ENCODE results near the gene PHRF1.

PHRF1 gene

DNA sequence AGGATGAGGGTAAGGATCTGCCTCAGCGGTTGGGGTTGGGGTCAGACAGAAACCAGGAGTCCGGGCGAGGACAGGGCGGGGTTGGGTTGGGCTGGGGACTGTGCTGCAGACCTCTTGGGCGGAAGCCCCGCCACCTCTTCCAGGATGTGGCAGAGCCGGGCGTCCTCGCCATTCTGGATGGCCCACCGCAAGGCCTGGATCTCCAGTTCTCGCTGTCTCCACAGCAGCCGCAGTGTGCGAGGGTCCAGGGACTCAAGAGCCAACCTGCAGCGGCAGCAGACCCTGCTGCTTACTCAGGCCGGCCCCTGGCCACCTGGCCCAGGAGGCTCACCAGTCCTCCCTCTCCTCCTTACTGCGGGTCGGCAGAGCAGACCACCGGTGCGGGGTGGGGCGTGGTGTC, 17.8 kb upstream of the PHRF1 start:
- peaks cover 37% of the 10 kb centered on the region for H3K27me3 ChIP-seq (ENCODE audit: insufficient read depth, low read length)
- H2AFZ ChIP-seq (ENCODE audit: low read depth, low read length) = no peak overlapping the region
- H3K9me3 ChIP-seq (ENCODE audit: low read length) = peaks cover 4% of the 10 kb centered on the region
- H3K4me1 ChIP-seq (ENCODE audit: insufficient read depth, low read length) = peaks cover 30% of the 10 kb centered on the region
- no peak overlapping the region for H3K4me3 ChIP-seq (ENCODE audit: low read length)
- H3K36me3 ChIP-seq (ENCODE audit: insufficient read depth, low read length) = no peaks in the 10 kb centered on the region

DNA sequence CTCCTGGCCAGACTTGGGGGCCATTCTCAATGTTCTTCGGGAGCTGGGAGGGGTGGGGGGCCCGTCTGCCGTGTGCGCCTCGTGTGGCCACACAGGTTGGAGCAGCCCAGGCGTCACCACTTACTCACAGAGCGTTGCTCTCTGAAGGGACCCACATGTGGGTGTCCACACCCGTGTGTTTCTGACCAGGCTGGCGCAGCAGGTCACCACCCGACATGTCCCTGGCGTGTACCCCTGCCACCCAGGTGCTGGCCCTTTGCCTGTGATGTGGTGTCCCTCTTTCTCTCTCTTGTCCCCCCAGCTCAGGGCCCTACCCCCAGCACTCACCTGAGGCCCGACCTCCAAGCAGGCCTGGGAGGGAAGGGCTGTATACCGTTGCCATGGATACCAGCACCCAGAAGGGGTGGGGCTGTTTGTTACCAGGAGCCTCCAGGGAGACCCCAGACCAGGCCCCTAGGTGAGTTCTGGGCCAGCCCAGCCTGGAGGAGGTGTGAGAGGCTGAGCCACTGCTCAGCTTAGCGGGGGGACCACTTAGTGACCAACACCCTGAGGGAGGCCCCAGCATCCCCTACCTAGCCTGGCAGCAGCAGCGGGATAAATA, 17.1 kb upstream of the PHRF1 start:
- Histone ChIP-seq H3K27me3 (ENCODE audit: insufficient read depth, low read length) (peaks cover 37% of the 10 kb centered on the region), H2AFZ (ENCODE audit: low read depth, low read length) (no peak overlapping the region), H3K4me3 (ENCODE audit: low read length) (no peak overlapping the region), H3K36me3 (ENCODE audit: insufficient read depth, low read length) (no peaks in the 10 kb centered on the region), H3K9me3 (ENCODE audit: low read length) (peaks cover 4% of the 10 kb centered on the region), H3K4me1 (ENCODE audit: insufficient read depth, low read length) (peaks cover 28% of the 10 kb centered on the region)

DNA sequence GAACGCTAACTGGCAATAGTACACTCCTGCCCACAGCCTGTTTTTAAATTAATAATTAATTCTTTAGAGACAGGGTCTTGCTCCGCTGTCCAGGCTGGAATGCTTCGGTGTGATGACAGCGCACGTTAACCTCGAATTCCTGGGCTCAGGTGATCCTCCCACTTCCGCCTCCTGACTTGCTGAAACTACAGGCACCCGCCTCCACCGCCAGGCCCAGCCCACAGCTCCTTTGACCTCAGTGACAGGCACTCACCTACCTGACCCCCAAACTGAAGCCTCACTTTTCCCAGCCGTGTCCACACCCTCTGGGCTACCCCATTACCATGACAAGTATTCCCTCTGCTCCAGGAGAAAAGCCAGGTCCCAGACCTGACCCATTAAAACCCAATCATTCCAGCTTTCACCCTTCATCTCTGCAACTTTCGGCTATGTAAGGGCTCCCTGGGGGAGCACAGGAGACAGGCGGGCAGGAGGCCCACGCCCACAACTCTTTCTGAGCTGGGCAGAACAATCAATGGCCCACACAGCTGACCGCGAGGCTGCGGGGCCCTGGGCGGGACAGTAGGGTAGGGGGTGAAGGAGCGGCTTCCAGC, 16.5 kb upstream of the PHRF1 start:
- peaks cover 23% of the 10 kb centered on the region for H3K4me1 ChIP-seq (ENCODE audit: insufficient read depth, low read length)
- peaks cover 37% of the 10 kb centered on the region for H3K27me3 ChIP-seq (ENCODE audit: insufficient read depth, low read length)
- peaks cover 4% of the 10 kb centered on the region for H3K9me3 ChIP-seq (ENCODE audit: low read length)
- peak overlapping the region; percentile 58 for H3K4me3 ChIP-seq (ENCODE audit: low read length)
- H3K36me3 ChIP-seq (ENCODE audit: insufficient read depth, low read length) = no peaks in the 10 kb centered on the region
- peak overlapping the region; percentile 46 for H2AFZ ChIP-seq (ENCODE audit: low read depth, low read length)

DNA sequence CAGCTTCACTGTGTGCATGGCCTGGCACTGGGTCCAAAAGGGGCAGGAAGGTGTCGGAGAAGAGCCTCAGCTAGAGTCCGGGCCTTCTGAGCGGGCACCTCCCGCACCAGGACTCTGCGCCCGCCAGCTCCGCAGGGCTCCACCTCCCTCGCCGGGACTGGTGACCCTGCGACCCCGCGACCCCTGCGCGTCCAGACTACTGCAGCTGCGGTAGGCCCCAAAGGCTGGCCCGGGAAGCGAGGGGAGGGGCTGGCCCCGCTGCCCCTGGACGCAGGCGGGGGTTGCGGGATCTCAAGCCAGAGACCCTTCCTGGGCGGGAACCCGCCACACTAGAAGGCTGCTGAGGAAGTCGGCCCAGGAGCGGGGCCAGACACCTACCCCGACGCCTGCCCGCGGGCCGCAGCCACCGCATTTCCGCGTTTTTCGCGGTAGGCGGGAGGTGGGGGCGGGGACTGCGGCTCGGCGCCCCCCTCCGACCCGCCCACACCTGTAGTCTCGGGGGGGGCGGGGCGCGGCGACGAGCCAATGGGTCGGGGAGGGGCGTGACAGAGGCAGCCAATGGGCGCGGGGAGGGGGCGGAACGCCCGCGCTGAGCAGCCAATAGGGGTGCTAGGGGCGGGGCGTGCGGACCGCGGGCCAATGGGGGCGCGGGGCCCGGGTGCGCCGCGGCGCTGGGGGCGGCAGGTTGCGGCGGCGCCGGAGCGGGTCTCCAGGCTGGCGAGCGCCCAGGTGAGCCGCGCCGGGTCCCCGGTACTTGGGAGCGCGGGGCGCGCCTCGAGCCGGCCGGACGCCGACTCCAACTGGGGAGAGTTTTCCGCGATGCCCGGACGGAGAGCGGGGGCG, 15.7 kb upstream of the PHRF1 start, which contains the start of the genes LMNTD2 and RASSF7:
Gene LMNTD2 (minus strand): TSS at position 434 of the 843 bp plus-strand sequence. CDS start 22 bp downstream, at position 412.
Gene RASSF7 (plus strand): TSS at position 666 of the 843 bp plus-strand sequence. CDS start 799 bp downstream, outside the sequence.
- Histone ChIP-seq H3K4me3 (ENCODE audit: low read length) (peak within 1 kb of the TSS; percentile 58), H3K36me3 (ENCODE audit: insufficient read depth, low read length) (no peaks in the 10 kb centered on the region), H2AFZ (ENCODE audit: low read depth, low read length) (peak within 1 kb of the TSS; percentile 46), H3K27me3 (ENCODE audit: insufficient read depth, low read length) (peaks cover 37% of the 10 kb centered on the region), H3K9me3 (ENCODE audit: low read length) (peaks cover 4% of the 10 kb centered on the region), H3K4me1 (ENCODE audit: insufficient read depth, low read length) (peaks cover 20% of the 10 kb centered on the region)

DNA sequence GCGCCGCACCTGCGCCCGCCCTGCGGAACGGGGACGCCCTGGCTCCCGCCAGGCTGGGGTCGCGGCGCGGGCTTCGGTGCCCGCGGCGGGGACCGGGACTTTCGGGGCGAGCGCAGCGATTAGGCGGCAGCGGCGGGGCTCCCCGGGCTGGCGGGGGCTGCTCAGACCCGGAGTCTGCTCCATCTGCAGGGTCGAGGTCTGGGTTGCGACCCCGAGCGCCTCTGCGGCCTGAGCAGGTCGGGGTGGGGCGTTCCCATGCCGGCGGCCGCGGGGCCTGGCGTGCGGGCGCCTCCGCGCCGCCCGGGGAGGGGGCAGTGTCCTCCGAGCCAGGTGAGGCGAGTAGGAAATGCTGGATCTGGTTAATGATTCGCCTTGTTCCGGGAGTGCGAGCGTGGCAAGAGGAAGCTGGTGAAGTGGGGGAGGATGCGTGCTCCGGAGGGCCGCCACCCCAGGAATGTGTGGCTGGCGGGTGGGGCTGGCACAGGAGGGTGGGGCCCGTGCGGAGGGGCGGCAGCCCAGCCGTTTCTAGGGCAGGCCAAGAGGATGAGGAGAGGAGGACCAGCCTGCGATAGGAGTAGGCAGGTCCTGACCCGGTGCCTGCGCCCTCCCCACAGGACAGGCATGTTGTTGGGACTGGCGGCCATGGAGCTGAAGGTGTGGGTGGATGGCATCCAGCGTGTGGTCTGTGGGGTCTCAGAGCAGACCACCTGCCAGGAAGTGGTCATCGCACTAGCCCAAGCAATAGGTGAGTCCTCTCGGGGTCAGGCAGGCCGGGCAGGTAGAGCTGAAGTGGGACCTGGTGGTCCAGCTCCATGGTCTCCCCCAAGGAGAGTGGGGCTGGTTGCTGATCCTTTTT, 14.9 kb upstream of the PHRF1 start:
- peak overlapping the region; percentile 46 for H2AFZ ChIP-seq (ENCODE audit: low read depth, low read length)

DNA sequence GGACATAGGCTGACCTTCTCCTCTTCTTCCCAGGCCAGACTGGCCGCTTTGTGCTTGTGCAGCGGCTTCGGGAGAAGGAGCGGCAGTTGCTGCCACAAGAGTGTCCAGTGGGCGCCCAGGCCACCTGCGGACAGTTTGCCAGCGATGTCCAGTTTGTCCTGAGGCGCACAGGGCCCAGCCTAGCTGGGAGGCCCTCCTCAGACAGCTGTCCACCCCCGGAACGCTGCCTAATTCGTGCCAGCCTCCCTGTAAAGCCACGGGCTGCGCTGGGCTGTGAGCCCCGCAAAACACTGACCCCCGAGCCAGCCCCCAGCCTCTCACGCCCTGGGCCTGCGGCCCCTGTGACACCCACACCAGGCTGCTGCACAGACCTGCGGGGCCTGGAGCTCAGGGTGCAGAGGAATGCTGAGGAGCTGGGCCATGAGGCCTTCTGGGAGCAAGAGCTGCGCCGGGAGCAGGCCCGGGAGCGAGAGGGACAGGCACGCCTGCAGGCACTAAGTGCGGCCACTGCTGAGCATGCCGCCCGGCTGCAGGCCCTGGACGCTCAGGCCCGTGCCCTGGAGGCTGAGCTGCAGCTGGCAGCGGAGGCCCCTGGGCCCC, 14.1 kb upstream of the PHRF1 start:
- Histone ChIP-seq H3K4me3 (ENCODE audit: low read length) (peak overlapping the region; percentile 58), H3K4me1 (ENCODE audit: insufficient read depth, low read length) (peaks cover 15% of the 10 kb centered on the region), H3K36me3 (ENCODE audit: insufficient read depth, low read length) (no peaks in the 10 kb centered on the region), H3K27me3 (ENCODE audit: insufficient read depth, low read length) (peaks cover 21% of the 10 kb centered on the region), H3K9me3 (ENCODE audit: low read length) (peaks cover 4% of the 10 kb centered on the region), H2AFZ (ENCODE audit: low read depth, low read length) (no peak overlapping the region)

More for the DNA sequence above, 14.9 kb upstream of the PHRF1 start:
- H3K9me3 ChIP-seq (ENCODE audit: low read length) = peaks cover 4% of the 10 kb centered on the region
- peaks cover 15% of the 10 kb centered on the region for H3K4me1 ChIP-seq (ENCODE audit: insufficient read depth, low read length)
- H3K27me3 ChIP-seq (ENCODE audit: insufficient read depth, low read length) = peaks cover 29% of the 10 kb centered on the region
- H3K36me3 ChIP-seq (ENCODE audit: insufficient read depth, low read length) = no peaks in the 10 kb centered on the region
- H3K4me3 ChIP-seq (ENCODE audit: low read length) = peak overlapping the region; percentile 58

DNA sequence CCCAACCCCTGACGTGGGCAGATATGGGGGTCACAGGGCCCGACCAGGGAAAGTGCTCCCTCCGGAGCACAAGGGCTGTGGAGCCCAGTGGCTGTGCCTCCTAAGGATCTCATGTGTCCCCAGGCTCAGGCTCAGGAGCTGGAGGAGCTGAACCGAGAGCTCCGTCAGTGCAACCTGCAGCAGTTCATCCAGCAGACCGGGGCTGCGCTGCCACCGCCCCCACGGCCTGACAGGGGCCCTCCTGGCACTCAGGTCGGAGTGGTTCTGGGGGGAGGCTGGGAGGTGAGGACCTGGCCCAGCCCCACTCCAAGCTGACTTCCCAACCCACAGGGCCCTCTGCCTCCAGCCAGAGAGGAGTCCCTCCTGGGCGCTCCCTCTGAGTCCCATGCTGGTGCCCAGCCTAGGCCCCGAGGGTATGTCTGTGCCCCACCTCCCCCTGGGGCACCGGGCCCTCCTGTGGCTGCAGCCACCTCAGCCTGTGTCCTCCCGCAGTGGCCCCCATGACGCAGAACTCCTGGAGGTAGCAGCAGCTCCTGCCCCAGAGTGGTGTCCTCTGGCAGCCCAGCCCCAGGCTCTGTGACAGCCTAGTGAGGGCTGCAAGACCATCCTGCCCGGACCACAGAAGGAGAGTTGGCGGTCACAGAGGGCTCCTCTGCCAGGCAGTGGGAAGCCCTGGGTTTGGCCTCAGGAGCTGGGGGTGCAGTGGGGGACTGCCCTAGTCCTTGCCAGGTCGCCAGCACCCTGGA, 13.0 kb upstream of the PHRF1 start:
- H3K4me3 ChIP-seq (ENCODE audit: low read length) = no peak overlapping the region
- peaks cover 1% of the 10 kb centered on the region for H3K9me3 ChIP-seq (ENCODE audit: low read length)
- H3K36me3 ChIP-seq (ENCODE audit: insufficient read depth, low read length) = no peaks in the 10 kb centered on the region
- H2AFZ ChIP-seq (ENCODE audit: low read depth, low read length) = no peak overlapping the region
- H3K4me1 ChIP-seq (ENCODE audit: insufficient read depth, low read length) = peaks cover 23% of the 10 kb centered on the region
- peaks cover 10% of the 10 kb centered on the region for H3K27me3 ChIP-seq (ENCODE audit: insufficient read depth, low read length)

DNA sequence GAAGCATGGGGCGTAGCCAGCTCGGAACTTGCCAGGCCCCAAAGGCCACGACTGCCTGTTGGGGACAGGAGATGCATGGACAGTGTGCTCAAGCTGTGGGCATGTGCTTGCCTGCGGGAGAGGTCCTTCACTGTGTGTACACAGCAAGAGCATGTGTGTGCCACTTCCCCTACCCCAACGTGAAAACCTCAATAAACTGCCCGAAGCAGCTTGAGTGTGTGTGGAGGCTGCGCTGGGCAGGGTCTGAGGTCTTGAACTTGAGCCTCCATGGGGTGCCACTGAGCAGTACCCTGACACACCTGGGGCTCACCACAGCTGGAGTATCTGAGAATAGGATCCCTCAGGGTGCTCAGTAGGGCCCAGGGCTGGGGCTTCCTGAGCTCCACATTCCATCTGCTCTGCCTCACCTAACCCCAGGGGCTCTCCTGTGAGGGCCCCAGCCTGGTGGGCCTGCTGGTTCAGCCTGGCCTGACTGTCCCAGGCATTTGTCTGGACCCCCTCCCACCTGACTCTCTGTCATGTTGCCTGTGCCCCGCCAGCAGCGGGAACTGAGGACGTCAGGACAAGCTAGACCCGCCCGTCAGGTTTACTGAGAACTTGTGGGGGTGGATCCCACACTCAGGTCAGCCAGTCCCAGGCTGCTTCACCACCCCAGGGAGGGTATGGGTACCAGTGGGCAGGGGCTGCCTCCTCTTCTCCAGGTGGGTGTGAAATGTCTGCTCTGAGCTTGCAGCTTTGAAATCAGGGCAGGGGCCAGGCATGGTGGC, 12.3 kb upstream of the PHRF1 start:
- peaks cover 3% of the 10 kb centered on the region for H3K27me3 ChIP-seq (ENCODE audit: insufficient read depth, low read length)
- peaks cover 25% of the 10 kb centered on the region for H3K4me1 ChIP-seq (ENCODE audit: insufficient read depth, low read length)
- H3K9me3 ChIP-seq (ENCODE audit: low read length) = no peaks in the 10 kb centered on the region
- H2AFZ ChIP-seq (ENCODE audit: low read depth, low read length) = no peak overlapping the region
- H3K36me3 ChIP-seq (ENCODE audit: insufficient read depth, low read length) = no peaks in the 10 kb centered on the region
- H3K4me3 ChIP-seq (ENCODE audit: low read length) = no peak overlapping the region

DNA sequence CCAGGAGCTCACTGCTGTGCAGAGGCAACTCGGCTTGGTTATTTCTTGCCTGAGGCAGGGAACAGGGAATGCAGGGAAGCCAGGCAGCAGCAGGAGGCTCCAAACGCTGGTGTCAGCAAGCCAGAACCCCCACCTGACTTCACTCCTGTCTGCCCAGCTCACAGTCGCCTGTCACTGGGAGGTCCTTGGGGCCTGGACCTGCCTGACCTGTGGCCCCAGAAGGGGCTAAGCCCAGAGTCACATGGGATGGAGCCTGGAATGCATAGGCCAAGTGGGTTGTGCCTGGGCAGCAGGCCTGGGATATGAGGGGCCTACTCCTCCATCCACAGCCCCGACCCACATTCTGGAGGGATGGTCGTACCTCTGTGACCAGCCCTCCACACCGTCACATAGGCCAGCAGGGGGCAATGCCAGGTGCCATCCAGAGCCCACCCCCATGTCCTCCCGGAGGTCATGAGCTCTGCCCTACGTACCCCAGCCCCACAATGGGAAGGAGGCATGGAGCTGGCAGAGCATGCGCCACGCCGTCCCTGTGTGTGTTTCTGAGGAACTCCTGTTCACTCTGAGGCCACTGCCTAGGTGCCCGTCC, 10.3 kb upstream of the PHRF1 start:
- H3K27me3 ChIP-seq (ENCODE audit: insufficient read depth, low read length) = no peaks in the 10 kb centered on the region
- H3K4me1 ChIP-seq (ENCODE audit: insufficient read depth, low read length) = peaks cover 20% of the 10 kb centered on the region
- no peak overlapping the region for H3K4me3 ChIP-seq (ENCODE audit: low read length)
- no peaks in the 10 kb centered on the region for H3K9me3 ChIP-seq (ENCODE audit: low read length)
- H2AFZ ChIP-seq (ENCODE audit: low read depth, low read length) = no peak overlapping the region
- H3K36me3 ChIP-seq (ENCODE audit: insufficient read depth, low read length) = no peaks in the 10 kb centered on the region

DNA sequence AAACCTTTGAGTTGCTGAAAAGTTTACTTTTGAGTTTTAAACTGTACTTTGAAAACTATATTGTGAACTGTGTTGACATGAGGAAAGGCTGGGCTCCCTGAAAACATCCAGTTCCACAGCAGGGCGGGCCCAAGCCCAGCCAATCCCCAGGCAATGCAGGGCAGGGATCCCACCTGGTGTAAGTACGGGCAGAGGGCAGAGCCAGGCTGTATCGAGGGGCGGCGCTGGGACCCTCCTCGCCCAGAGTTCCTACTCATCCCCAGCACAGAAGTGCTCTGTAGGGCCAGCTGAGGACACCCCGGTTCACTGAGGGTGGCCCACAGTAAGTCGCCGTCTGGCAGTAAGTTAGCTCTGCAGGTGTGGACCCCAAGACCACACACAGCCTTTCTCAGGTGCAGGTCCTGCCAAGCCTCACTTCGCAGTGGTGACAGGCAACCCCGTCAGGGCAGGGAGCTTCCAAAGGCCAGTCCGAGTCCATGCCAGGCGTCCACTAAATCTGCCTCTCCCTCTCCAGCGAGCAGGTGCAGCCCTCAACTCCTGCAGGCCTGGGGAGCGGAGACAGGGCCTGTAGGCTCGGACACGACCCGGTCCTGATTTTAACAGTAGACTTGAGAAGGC, 9.2 kb upstream of the PHRF1 start:
- no peaks in the 10 kb centered on the region for H3K9me3 ChIP-seq (ENCODE audit: low read length)
- no peak overlapping the region for H2AFZ ChIP-seq (ENCODE audit: low read depth, low read length)
- no peaks in the 10 kb centered on the region for H3K36me3 ChIP-seq (ENCODE audit: insufficient read depth, low read length)
- no peak overlapping the region for H3K4me3 ChIP-seq (ENCODE audit: low read length)
- H3K27me3 ChIP-seq (ENCODE audit: insufficient read depth, low read length) = no peaks in the 10 kb centered on the region
- peaks cover 13% of the 10 kb centered on the region for H3K4me1 ChIP-seq (ENCODE audit: insufficient read depth, low read length)

Data from neuron (in vitro differentiated cells).